Activated T-helper 9 cell treated with anti-CD3 and anti-CD28 coated beads, Interleukin-2, amount 50 U/mL, for 16 hours (primary cell): ENCODE measurements around the gene NSUN7.

Source experiments
- DNase-seq: peaks from one replicate; pipeline ENCODE4 v3.0.0-alpha.2; 2020; ENCODE audit warnings: low read depth

The NSUN7 gene

GRCh38 chr4:40734497-40734896, 15.3 kb upstream of the NSUN7 start:
- DNase-seq, result no peak

GRCh38 chr4:40736910-40737309, 12.8 kb upstream of the NSUN7 start:
- no peak for DNase-seq

- DNase-seq, result no peak
Measured at GRCh38 chr4:40737879-40738278, 11.9 kb upstream of the NSUN7 start.

GRCh38 chr4:40739347-40739746, 10.4 kb upstream of the NSUN7 start:
- DNase-seq, result no peak

- DNase-seq, result no peak
Measured at GRCh38 chr4:40744218-40744617, 5.5 kb upstream of the NSUN7 start.

GRCh38 chr4:40745285-40745984, 4.3 kb upstream of the NSUN7 start:
- no peak for DNase-seq

GRCh38 chr4:40747207-40747835, 2.4 kb upstream of the NSUN7 start:
- no peak for DNase-seq

- no peak for DNase-seq
Measured at GRCh38 chr4:40750461-40751258, 905 bp downstream of the NSUN7 start.

- no peak for DNase-seq
Measured at GRCh38 chr4:40755616-40756015, 5.9 kb downstream of the NSUN7 start.

- DNase-seq, result no peak
Measured at GRCh38 chr4:40763228-40763716, 13.5 kb downstream of the NSUN7 start.

- no peak for DNase-seq
Measured at GRCh38 chr4:40769266-40769665, 19.5 kb downstream of the NSUN7 start.

- no peak for DNase-seq
Measured at GRCh38 chr4:40778090-40778489, 28.3 kb downstream of the NSUN7 start.

GRCh38 chr4:40782876-40783275, 33.1 kb downstream of the NSUN7 start:
- no peak for DNase-seq

GRCh38 chr4:40785727-40786126, 36.0 kb downstream of the NSUN7 start:
- DNase-seq, result no peak

- no peak for DNase-seq
Measured at GRCh38 chr4:40788331-40788730, 38.6 kb downstream of the NSUN7 start.

GRCh38 chr4:40789031-40789430, 39.3 kb downstream of the NSUN7 start:
- DNase-seq, result no peak

- no peak for DNase-seq
Measured at GRCh38 chr4:40789771-40790170, 40.0 kb downstream of the NSUN7 start.

- DNase-seq, result no peak
Measured at GRCh38 chr4:40800064-40800463, 50.3 kb downstream of the NSUN7 start.

GRCh38 chr4:40804598-40804997, 54.8 kb downstream of the NSUN7 start:
- no peak for DNase-seq

GRCh38 chr4:40808926-40809457, 59.2 kb downstream of the NSUN7 start:
- no peak for DNase-seq

GRCh38 chr4:40811956-40812355, 62.2 kb downstream of the NSUN7 start:
- DNase-seq, result no peak

- no peak for DNase-seq
Measured at GRCh38 chr4:40812386-40812785, 62.6 kb downstream of the NSUN7 start.

GRCh38 chr4:40812856-40813255, 63.1 kb downstream of the NSUN7 start:
- no peak for DNase-seq
